Right atrium auricular region (tissue), 2 donors: ENCODE measurements around the gene MTF2. TPM values are rescaled to one million over a fixed set of nuclear protein-coding genes. Genes with fewer than 3 reads are reported as not detected.

Source experiments
- DNase-seq: peaks from one replicate; pipeline ENCODE4 v3.0.0-alpha.2; 2019; ENCODE audit warnings: low spot score
- H3K27ac ChIP-seq, 2 donors: fragments of 200-600 bp; sonication (generic); 1 replicate in 1 of 2; 2 replicates in 1 of 2; pipeline ENCODE4 v1.5.1; 2016 to 2019
- H3K27me3 ChIP-seq, 2 donors: fragments of 200-600 bp; sonication (generic); one replicate each; pipeline versions ENCODE4 v1.5.1 to v1.6.0; 2017 to 2019
- H3K36me3 ChIP-seq: fragments of 200-600 bp; sonication (generic); one replicate; pipeline ENCODE4 v1.5.1; 2016
- H3K4me1 ChIP-seq, 2 donors: fragments of 200-600 bp; sonication (generic); one replicate each; pipeline versions ENCODE4 v1.5.1 to v1.6.0; 2017 to 2019
- H3K4me3 ChIP-seq, 2 donors: fragments of 200-600 bp; sonication (generic); 1 replicate in 1 of 2; 2 replicates in 1 of 2; pipeline ENCODE4 v1.5.1; 2017 to 2019; ENCODE audit warnings: mild to moderate bottlenecking in 1 of 2, moderate library complexity in 1 of 2
- H3K9me3 ChIP-seq, 2 donors: fragments of 200-600 bp; sonication (generic); one replicate each; pipeline ENCODE4 v1.5.1; 2019
- total RNA-seq, 2 donors: library from RNA; depleted of rRNA; stranded (reverse); fragments of >200 nt; gene quantifications; one replicate each; pipeline ENCODE4 v1.1.0, GENCODE V29; 2016
- TF ChIP-seq, protein P1 (sequence below), 2 donors: fragments of 200-600 bp; sonication (generic); IDR thresholded peaks; one replicate each; pipeline ENCODE4 v1.5.1; 2019; ENCODE audit warnings: antibody characterized with exemption in 2 of 2

Gene MTF2
- total RNA-seq, 2 donors from 2014 or later: 6.2 to 6.3 TPM

DNA sequence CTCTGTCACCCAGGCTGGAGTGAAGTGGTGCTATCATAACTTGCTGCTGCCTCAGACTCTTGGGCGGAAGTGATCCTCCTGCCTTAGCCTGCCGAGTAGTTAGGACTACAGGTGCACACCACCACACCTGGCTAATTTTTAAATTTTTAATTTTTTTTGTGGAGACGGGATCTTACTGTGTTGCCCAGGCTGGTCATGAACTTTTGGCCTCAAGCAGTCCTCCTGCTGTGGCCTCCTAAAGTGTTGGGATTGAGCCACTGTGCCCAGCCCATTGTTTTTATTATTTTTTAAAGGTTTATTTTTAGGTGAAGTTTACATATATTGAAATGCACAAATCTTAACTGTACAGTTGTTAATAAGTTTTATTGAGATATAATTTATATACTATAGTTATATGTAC, 3.2 kb downstream of the MTF2 start:
- no peak for DNase-seq
- peaks cover 0 to 11% of the 10 kb centered on the region in 2 donors for H3K9me3 ChIP-seq
- no peak overlapping the region for H3K4me3 ChIP-seq
- H3K27ac ChIP-seq: no peak overlapping the region
- peaks cover 0 to 24% of the 10 kb centered on the region in 2 donors for H3K4me1 ChIP-seq
- TF ChIP-seq, protein P1, sequence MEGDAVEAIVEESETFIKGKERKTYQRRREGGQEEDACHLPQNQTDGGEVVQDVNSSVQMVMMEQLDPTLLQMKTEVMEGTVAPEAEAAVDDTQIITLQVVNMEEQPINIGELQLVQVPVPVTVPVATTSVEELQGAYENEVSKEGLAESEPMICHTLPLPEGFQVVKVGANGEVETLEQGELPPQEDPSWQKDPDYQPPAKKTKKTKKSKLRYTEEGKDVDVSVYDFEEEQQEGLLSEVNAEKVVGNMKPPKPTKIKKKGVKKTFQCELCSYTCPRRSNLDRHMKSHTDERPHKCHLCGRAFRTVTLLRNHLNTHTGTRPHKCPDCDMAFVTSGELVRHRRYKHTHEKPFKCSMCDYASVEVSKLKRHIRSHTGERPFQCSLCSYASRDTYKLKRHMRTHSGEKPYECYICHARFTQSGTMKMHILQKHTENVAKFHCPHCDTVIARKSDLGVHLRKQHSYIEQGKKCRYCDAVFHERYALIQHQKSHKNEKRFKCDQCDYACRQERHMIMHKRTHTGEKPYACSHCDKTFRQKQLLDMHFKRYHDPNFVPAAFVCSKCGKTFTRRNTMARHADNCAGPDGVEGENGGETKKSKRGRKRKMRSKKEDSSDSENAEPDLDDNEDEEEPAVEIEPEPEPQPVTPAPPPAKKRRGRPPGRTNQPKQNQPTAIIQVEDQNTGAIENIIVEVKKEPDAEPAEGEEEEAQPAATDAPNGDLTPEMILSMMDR (IDR thresholded peaks at IDR 0.05): no peak
- peaks cover 5% of the 10 kb centered on the region for H3K36me3 ChIP-seq
- H3K27me3 ChIP-seq: no peaks in the 10 kb centered on the region

- TF ChIP-seq, protein P1 (IDR thresholded peaks at IDR 0.05): no peak
- H3K4me1 ChIP-seq: peaks cover 0 to 21% of the 10 kb centered on the region in 2 donors
Observed at GRCh38 chr1:93083979-93084378, 4.9 kb downstream of the MTF2 start.

GRCh38 chr1:93087532-93087931, 8.4 kb downstream of the MTF2 start:
- no peaks in the 10 kb centered on the region for H3K4me1 ChIP-seq
- H3K27me3 ChIP-seq: no peaks in the 10 kb centered on the region
- TF ChIP-seq, protein P1 (IDR thresholded peaks at IDR 0.05): no peak
- DNase-seq: no peak
- H3K27ac ChIP-seq: no peak overlapping the region
- H3K4me3 ChIP-seq: no peak overlapping the region
- peaks cover 0 to 11% of the 10 kb centered on the region in 2 donors for H3K9me3 ChIP-seq
- peaks cover 5% of the 10 kb centered on the region for H3K36me3 ChIP-seq

More at GRCh38 chr1:93083979-93084378, 4.9 kb downstream of the MTF2 start:
- no peak for DNase-seq
- H3K36me3 ChIP-seq: peaks cover 5% of the 10 kb centered on the region
- H3K4me3 ChIP-seq: no peak overlapping the region
- no peak overlapping the region for H3K27ac ChIP-seq
- H3K27me3 ChIP-seq: no peaks in the 10 kb centered on the region
- peaks cover 0 to 11% of the 10 kb centered on the region in 2 donors for H3K9me3 ChIP-seq

- H3K27ac ChIP-seq: no peak overlapping the region
- H3K4me3 ChIP-seq: no peak overlapping the region
- no peaks in the 10 kb centered on the region for H3K27me3 ChIP-seq
- TF ChIP-seq, protein P1 (IDR thresholded peaks at IDR 0.05): no peak
- no peak for DNase-seq
- H3K9me3 ChIP-seq: no peaks in the 10 kb centered on the region
- H3K4me1 ChIP-seq: no peaks in the 10 kb centered on the region
- no peaks in the 10 kb centered on the region for H3K36me3 ChIP-seq
Observed at GRCh38 chr1:93093332-93094006, 14.4 kb downstream of the MTF2 start.

DNA sequence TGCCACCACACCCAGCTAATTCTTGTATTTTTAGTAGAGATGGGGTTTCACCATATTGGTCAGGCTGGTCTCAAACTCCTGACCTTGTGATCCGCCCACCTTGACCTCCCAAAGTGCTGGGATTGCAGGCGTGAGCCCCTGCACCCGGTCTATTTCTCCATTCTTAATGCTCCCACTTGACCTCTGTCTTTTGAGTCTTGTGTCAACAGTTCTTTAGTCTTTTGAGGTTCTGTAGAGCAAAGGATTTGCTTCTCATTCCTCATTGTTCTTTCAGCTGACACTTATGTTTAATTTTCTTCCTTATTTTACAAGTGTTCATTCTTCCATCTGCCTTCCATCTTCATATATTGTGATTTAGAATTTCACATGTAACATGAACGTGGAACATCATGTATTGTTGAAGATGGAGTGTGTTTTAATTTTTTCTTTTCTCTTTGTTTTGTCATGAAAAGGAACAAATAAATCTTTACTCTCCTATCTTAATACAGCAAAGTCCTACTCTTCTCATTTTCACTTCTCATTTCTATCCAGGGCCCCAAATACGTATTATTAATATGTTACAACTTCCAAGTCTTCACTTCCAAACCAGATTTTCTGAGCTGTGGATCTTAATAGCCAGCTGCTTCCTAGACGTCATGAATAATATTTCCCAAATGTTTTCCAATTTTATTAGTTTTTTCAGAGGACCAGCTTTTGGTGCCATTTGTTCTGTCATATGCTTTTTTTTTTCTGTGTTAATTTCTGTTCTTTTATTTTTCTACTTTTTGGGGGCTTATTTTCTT, 16.9 kb downstream of the MTF2 start:
- Histone ChIP-seq H3K4me1 (no peaks in the 10 kb centered on the region), H3K36me3 (no peaks in the 10 kb centered on the region), H3K4me3 (no peak overlapping the region), H3K27ac (no peak overlapping the region), H3K9me3 (no peaks in the 10 kb centered on the region), H3K27me3 (no peaks in the 10 kb centered on the region)
- DNase-seq: no peak
- TF ChIP-seq, protein P1 (IDR thresholded peaks at IDR 0.05): no peak
